ENCODE results near the gene KIAA0825. TPM values are rescaled to one million over a fixed set of nuclear protein-coding genes. Genes with fewer than 3 reads are reported as not detected.

Gene KIAA0825
- total and polyA plus RNA-seq, 2 experiments from 2014 or later, result 1.7 to 1.8 TPM

- no peak for TF ChIP-seq REST (IDR thresholded peaks at IDR 0.05; ENCODE audit: unreplicated experiment)
Measured at GRCh38 chr5:94645053-94645452, 26.6 kb upstream of the KIAA0825 start (continued).

- Histone ChIP-seq H4K20me1 (replicated peaks; ENCODE audit: insufficient read depth) (0 out of 2 replicates have a peak, but pooled peaks cover 5% of the 10 kb centered on the region), H3K27ac (ENCODE audit: low read depth) (no peak overlapping the region), H3K27me3 (ENCODE audit: insufficient read depth) (no peaks in the 10 kb centered on the region), H3K36me3 (ENCODE audit: insufficient read depth) (peaks cover 11% of the 10 kb centered on the region; the same call in 1 of the 2 replicates), H3K9me2 (ENCODE audit: insufficient read depth) (no peaks in the 10 kb centered on the region), H3K4me1 (ENCODE audit: insufficient read depth) (no peaks in the 10 kb centered on the region), H3K4me2 (no peak overlapping the region), H2AFZ (no peak overlapping the region), H3K79me2 (replicated peaks; ENCODE audit: insufficient read depth) (peaks cover 53% of the 10 kb centered on the region), H3F3A (replicated peaks; ENCODE audit: low read depth) (no peaks in the 10 kb centered on the region), H3K4me3 (no peak overlapping the region)
- H3K4me1 Mint-ChIP-seq, result no peaks in the 10 kb centered on the region
- DNase-seq (ENCODE audit: low spot score) (no peak), ATAC-seq (no peak)
- peaks cover 23% of the 10 kb centered on the region for H3K9me3 Mint-ChIP-seq
- H3K36me3 Mint-ChIP-seq (ENCODE audit: low read depth), result peaks cover 56% of the 10 kb centered on the region
- no peak overlapping the region for H3K27ac Mint-ChIP-seq
- H3K27me3 Mint-ChIP-seq (ENCODE audit: insufficient read depth, low read depth, poor library complexity), result peaks cover 2% of the 10 kb centered on the region
- H3K4me3 Mint-ChIP-seq, result no peak overlapping the region
- TF ChIP-seq ETS1 (IDR thresholded peaks at IDR 0.05) (no peak), POLR2AphosphoS5 (IDR thresholded peaks at IDR 0.05; ENCODE audit: low read depth) (no peak), STAT1 (IDR thresholded peaks at IDR 0.05; ENCODE audit: unreplicated experiment) (no peak), JUNB (IDR thresholded peaks at IDR 0.05; ENCODE audit: unreplicated experiment) (no peak), NANOG (IDR thresholded peaks at IDR 0.05; ENCODE audit: borderline replicate concordance) (no peak), CTCF (conservative IDR thresholded peaks at IDR 0.05; ENCODE audit: low read depth in 2 of 2) (no peak), ZNF114 (CRISPR knock-in tag; IDR thresholded peaks at IDR 0.05) (no peak), ZNF462 (CRISPR knock-in tag; IDR thresholded peaks at IDR 0.05) (no peak), REST (IDR thresholded peaks at IDR 0.05; ENCODE audit: unreplicated experiment) (no peak)
Measured at GRCh38 chr5:94640176-94640575, 21.8 kb upstream of the KIAA0825 start.

Measured in GM23338 (cell line).